ENCODE measurements around the gene VPS26B.
"Not testable (repeated sequence)": the region's sequence is repeated elsewhere in the genome, so short reads cannot be mapped to it uniquely, and the experiment has no call there.

VPS26B gene

GRCh38 chr11:134283461-134284230, 59.2 kb downstream of the VPS26B start:
- no peaks in the 10 kb centered on the region for H3K79me2 ChIP-seq (ENCODE audit: control insufficient read depth, insufficient read depth, low read length, unreplicated experiment)
- H3K27ac ChIP-seq (ENCODE audit: low read depth, low read length) = no peak overlapping the region
- no peaks in the 10 kb centered on the region for H3K4me1 ChIP-seq (ENCODE audit: control insufficient read depth, insufficient read depth, low read length, unreplicated experiment)
- no peaks in the 10 kb centered on the region for H3K36me3 ChIP-seq (ENCODE audit: insufficient read depth, low read length)
- H2AFZ ChIP-seq (ENCODE audit: low read length, unreplicated experiment) = no peak overlapping the region
- peaks cover 12% of the 10 kb centered on the region for H3K27me3 ChIP-seq (ENCODE audit: insufficient read depth, low read length)
- no peak overlapping the region for H3K4me3 ChIP-seq (ENCODE audit: low read depth, low read length)

GRCh38 chr11:134284349-134284748, 59.9 kb downstream of the VPS26B start:
- not testable (repeated sequence) for H3K4me3 ChIP-seq (ENCODE audit: low read depth, low read length); H2AFZ ChIP-seq (ENCODE audit: low read length, unreplicated experiment); H3K36me3 ChIP-seq (ENCODE audit: insufficient read depth, low read length); H3K4me1 ChIP-seq (ENCODE audit: control insufficient read depth, insufficient read depth, low read length, unreplicated experiment); H3K79me2 ChIP-seq (ENCODE audit: control insufficient read depth, insufficient read depth, low read length, unreplicated experiment); H3K27ac ChIP-seq (ENCODE audit: low read depth, low read length); H3K27me3 ChIP-seq (ENCODE audit: insufficient read depth, low read length)

- H3K27me3 ChIP-seq (ENCODE audit: insufficient read depth, low read length) = peaks cover 9% of the 10 kb centered on the region
- no peak overlapping the region for H2AFZ ChIP-seq (ENCODE audit: low read length, unreplicated experiment)
- no peaks in the 10 kb centered on the region for H3K79me2 ChIP-seq (ENCODE audit: control insufficient read depth, insufficient read depth, low read length, unreplicated experiment)
- H3K27ac ChIP-seq (ENCODE audit: low read depth, low read length) = no peak overlapping the region
- H3K36me3 ChIP-seq (ENCODE audit: insufficient read depth, low read length) = no peaks in the 10 kb centered on the region
- no peaks in the 10 kb centered on the region for H3K4me1 ChIP-seq (ENCODE audit: control insufficient read depth, insufficient read depth, low read length, unreplicated experiment)
- H3K4me3 ChIP-seq (ENCODE audit: low read depth, low read length) = no peak overlapping the region
Measured at GRCh38 chr11:134287561-134287960, 63.1 kb downstream of the VPS26B start.

- H3K79me2 ChIP-seq (ENCODE audit: control insufficient read depth, insufficient read depth, low read length, unreplicated experiment) = no peaks in the 10 kb centered on the region
- no peak overlapping the region for H3K27ac ChIP-seq (ENCODE audit: low read depth, low read length)
- peaks cover 9% of the 10 kb centered on the region for H3K27me3 ChIP-seq (ENCODE audit: insufficient read depth, low read length)
- H2AFZ ChIP-seq (ENCODE audit: low read length, unreplicated experiment) = no peak overlapping the region
- no peaks in the 10 kb centered on the region for H3K36me3 ChIP-seq (ENCODE audit: insufficient read depth, low read length)
- H3K4me3 ChIP-seq (ENCODE audit: low read depth, low read length) = no peak overlapping the region
- no peaks in the 10 kb centered on the region for H3K4me1 ChIP-seq (ENCODE audit: control insufficient read depth, insufficient read depth, low read length, unreplicated experiment)
Measured at GRCh38 chr11:134288486-134288885, 64.0 kb downstream of the VPS26B start.

- Histone ChIP-seq H2AFZ (ENCODE audit: low read length, unreplicated experiment) (no peak overlapping the region), H3K4me1 (ENCODE audit: control insufficient read depth, insufficient read depth, low read length, unreplicated experiment) (no peaks in the 10 kb centered on the region), H3K27ac (ENCODE audit: low read depth, low read length) (no peak overlapping the region), H3K79me2 (ENCODE audit: control insufficient read depth, insufficient read depth, low read length, unreplicated experiment) (no peaks in the 10 kb centered on the region), H3K4me3 (ENCODE audit: low read depth, low read length) (no peak overlapping the region), H3K36me3 (ENCODE audit: insufficient read depth, low read length) (no peaks in the 10 kb centered on the region), H3K27me3 (ENCODE audit: insufficient read depth, low read length) (peaks cover 9% of the 10 kb centered on the region)
Measured at GRCh38 chr11:134289167-134289566, 64.7 kb downstream of the VPS26B start.

GRCh38 chr11:134289789-134290188, 65.3 kb downstream of the VPS26B start:
- H2AFZ ChIP-seq (ENCODE audit: low read length, unreplicated experiment) = no peak overlapping the region
- no peaks in the 10 kb centered on the region for H3K4me1 ChIP-seq (ENCODE audit: control insufficient read depth, insufficient read depth, low read length, unreplicated experiment)
- no peaks in the 10 kb centered on the region for H3K79me2 ChIP-seq (ENCODE audit: control insufficient read depth, insufficient read depth, low read length, unreplicated experiment)
- no peak overlapping the region for H3K4me3 ChIP-seq (ENCODE audit: low read depth, low read length)
- peaks cover 9% of the 10 kb centered on the region for H3K27me3 ChIP-seq (ENCODE audit: insufficient read depth, low read length)
- no peak overlapping the region for H3K27ac ChIP-seq (ENCODE audit: low read depth, low read length)
- no peaks in the 10 kb centered on the region for H3K36me3 ChIP-seq (ENCODE audit: insufficient read depth, low read length)

- Histone ChIP-seq H3K4me3 (ENCODE audit: low read depth, low read length) (no peak overlapping the region), H3K4me1 (ENCODE audit: control insufficient read depth, insufficient read depth, low read length, unreplicated experiment) (no peaks in the 10 kb centered on the region), H3K27me3 (ENCODE audit: insufficient read depth, low read length) (peaks cover 9% of the 10 kb centered on the region)
Measured at GRCh38 chr11:134290646-134291045, 66.2 kb downstream of the VPS26B start.

GRCh38 chr11:134291196-134291595, 66.7 kb downstream of the VPS26B start:
- no peak overlapping the region for H3K27ac ChIP-seq (ENCODE audit: low read depth, low read length)
- H3K4me1 ChIP-seq (ENCODE audit: control insufficient read depth, insufficient read depth, low read length, unreplicated experiment) = no peaks in the 10 kb centered on the region
- H3K79me2 ChIP-seq (ENCODE audit: control insufficient read depth, insufficient read depth, low read length, unreplicated experiment) = no peaks in the 10 kb centered on the region
- H3K36me3 ChIP-seq (ENCODE audit: insufficient read depth, low read length) = no peaks in the 10 kb centered on the region
- H3K27me3 ChIP-seq (ENCODE audit: insufficient read depth, low read length) = peaks cover 9% of the 10 kb centered on the region
- no peak overlapping the region for H2AFZ ChIP-seq (ENCODE audit: low read length, unreplicated experiment)
- H3K4me3 ChIP-seq (ENCODE audit: low read depth, low read length) = no peak overlapping the region

More at GRCh38 chr11:134290646-134291045, 66.2 kb downstream of the VPS26B start:
- Histone ChIP-seq H3K36me3 (ENCODE audit: insufficient read depth, low read length) (no peaks in the 10 kb centered on the region), H2AFZ (ENCODE audit: low read length, unreplicated experiment) (no peak overlapping the region), H3K27ac (ENCODE audit: low read depth, low read length) (no peak overlapping the region), H3K79me2 (ENCODE audit: control insufficient read depth, insufficient read depth, low read length, unreplicated experiment) (no peaks in the 10 kb centered on the region)

- Histone ChIP-seq H3K36me3 (ENCODE audit: insufficient read depth, low read length) (no peaks in the 10 kb centered on the region), H2AFZ (ENCODE audit: low read length, unreplicated experiment) (no peak overlapping the region), H3K27me3 (ENCODE audit: insufficient read depth, low read length) (peaks cover 9% of the 10 kb centered on the region), H3K27ac (ENCODE audit: low read depth, low read length) (no peak overlapping the region), H3K4me1 (ENCODE audit: control insufficient read depth, insufficient read depth, low read length, unreplicated experiment) (no peaks in the 10 kb centered on the region), H3K4me3 (ENCODE audit: low read depth, low read length) (no peak overlapping the region), H3K79me2 (ENCODE audit: control insufficient read depth, insufficient read depth, low read length, unreplicated experiment) (no peaks in the 10 kb centered on the region)
Measured at GRCh38 chr11:134292661-134293060, 68.2 kb downstream of the VPS26B start.

GRCh38 chr11:134293119-134294113, 68.9 kb downstream of the VPS26B start:
- Histone ChIP-seq H3K27me3 (ENCODE audit: insufficient read depth, low read length) (peaks cover 9% of the 10 kb centered on the region), H3K36me3 (ENCODE audit: insufficient read depth, low read length) (no peaks in the 10 kb centered on the region), H3K4me1 (ENCODE audit: control insufficient read depth, insufficient read depth, low read length, unreplicated experiment) (no peaks in the 10 kb centered on the region), H3K79me2 (ENCODE audit: control insufficient read depth, insufficient read depth, low read length, unreplicated experiment) (no peaks in the 10 kb centered on the region), H3K4me3 (ENCODE audit: low read depth, low read length) (no peak overlapping the region), H3K27ac (ENCODE audit: low read depth, low read length) (no peak overlapping the region), H2AFZ (ENCODE audit: low read length, unreplicated experiment) (no peak overlapping the region)

Measured in ACC112 (cell line).